MCF 10A (cell line): ENCODE results near the gene FSCN2. TPM values are rescaled to one million over a fixed set of nuclear protein-coding genes. Genes with fewer than 3 reads are reported as not detected.

Source experiments
- BruUV-seq: library from RNA; stranded (reverse); fragments of 400-500 nt; replicated peaks from 2 replicates; lab custom pipeline; 2021; lab: Mats Ljungman, UMichigan
- CTCF ChIA-PET: fragments of 300-600 bp; sonication (Branson Sonifier 250); formaldehyde crosslinking; extraction: SDS; loops from one replicate; lab custom pipeline; 2021; ENCODE audit warnings: antibody characterized with exemption, inconsistent platforms; lab: Yijun Ruan, JAX
- POLR2A ChIA-PET: fragments of 300-600, 350-650 bp; sonication (Branson Sonifier 250); formaldehyde crosslinking; extraction: SDS; loops from one replicate; lab custom pipeline; 2020; ENCODE audit warnings: antibody characterized with exemption, inconsistent platforms; lab: Yijun Ruan, JAX
- DNase-seq: peaks from one replicate; pipeline ENCODE4 v3.0.0-alpha.2; 2018; ENCODE audit not compliant: unreplicated experiment
- H3K27ac Mint-ChIP-seq: one replicate; pipeline ENCODE4 v1.8.0; 2022; ENCODE audit warnings: mild to moderate bottlenecking, low read depth, mixed read lengths; ENCODE audit not compliant: unreplicated experiment
- H3K27me3 Mint-ChIP-seq: one replicate; pipeline ENCODE4 v1.8.0; 2022; ENCODE audit warnings: mixed read lengths; ENCODE audit not compliant: insufficient read depth, unreplicated experiment
- H3K36me3 Mint-ChIP-seq: one replicate; pipeline ENCODE4 v1.8.0; 2022; ENCODE audit warnings: mild to moderate bottlenecking, moderate library complexity, mixed read lengths; ENCODE audit not compliant: insufficient read depth, unreplicated experiment
- H3K4me1 Mint-ChIP-seq: one replicate; pipeline ENCODE4 v1.8.0; 2022; ENCODE audit warnings: mixed read lengths; ENCODE audit not compliant: insufficient read depth, unreplicated experiment
- H3K4me3 Mint-ChIP-seq: one replicate; pipeline ENCODE4 v1.8.0; 2022; ENCODE audit warnings: mild to moderate bottlenecking, moderate library complexity, mixed read lengths; ENCODE audit not compliant: unreplicated experiment
- H3K9me3 Mint-ChIP-seq: one replicate; pipeline ENCODE4 v1.8.0; 2022; ENCODE audit warnings: mixed read lengths; ENCODE audit not compliant: unreplicated experiment
- CTCF ChIP-seq: fragments of 200-600 bp; IDR thresholded peaks from one replicate; pipeline ENCODE4 v1.8.0; 2022; ENCODE audit warnings: antibody characterized with exemption, mild to moderate bottlenecking; ENCODE audit not compliant: unreplicated experiment
- intact Hi-C: fragments of 100-400 bp; cut with micrococcal nuclease; formaldehyde crosslinking; loops from 2 replicates; pipeline ENCODE4 v1.14.1; 2022
- total RNA-seq: library from RNA; stranded (reverse); gene quantifications from 2 replicates; pipeline ENCODE4 v1.2.3, GENCODE V29; 2022

Gene FSCN2
- total RNA-seq, 1 experiment from 2014 or later: not detected

- POLR2A ChIA-PET: interaction anchor here (1.0 to 2.4 kb wide), 9 partner anchors 9 to 279 kb away, joined by 3 to 14 read pairs (median 4); partner anchors contain the start of genes FAAP100, NDUFAF8, NPLOC4 and TEPSIN
- intact Hi-C loops: loop anchor here (2.0 kb wide), 1 partner anchor 35 kb away; the partner anchor contains the start of gene FAAP100
- no peak for TF ChIP-seq CTCF
- Mint-ChIP-seq H3K27me3 (no peaks in the 10 kb centered on the region), H3K9me3 (no peaks in the 10 kb centered on the region), H3K36me3 (peaks cover 8% of the 10 kb centered on the region), H3K4me1 (no peaks in the 10 kb centered on the region), H3K27ac (no peak overlapping the region), H3K4me3 (peak overlapping the region; percentile 55)
- DNase-seq: no peak
- CTCF ChIA-PET: interaction anchor here (0.6 to 1.7 kb wide), 3 partner anchors 64 to 251 kb away, joined by 3 to 12 read pairs (median 4); no protein-coding TSS in a partner anchor
- BruUV-seq: no TSS peak
Measured at GRCh38 chr17:81518113-81518784, 9.9 kb upstream of the FSCN2 start.

GRCh38 chr17:81518785-81519283 lies 9.3 kb upstream of the FSCN2 start:
- H3K27me3 Mint-ChIP-seq: no peaks in the 10 kb centered on the region
- CTCF ChIA-PET: interaction anchor here (0.6 to 1.7 kb wide), 5 partner anchors 48 to 82 kb away, joined by 3 to 12 read pairs (median 3); no protein-coding TSS in a partner anchor
- TF ChIP-seq CTCF: no peak
- intact Hi-C loops: loop anchor here (2.0 kb wide), 1 partner anchor 34 kb away; the partner anchor contains the start of gene FAAP100
- H3K4me3 Mint-ChIP-seq: no peak overlapping the region
- H3K4me1 Mint-ChIP-seq: no peaks in the 10 kb centered on the region
- no peak overlapping the region for H3K27ac Mint-ChIP-seq
- H3K36me3 Mint-ChIP-seq: peaks cover 8% of the 10 kb centered on the region
- no TSS peak for BruUV-seq
- POLR2A ChIA-PET: interaction anchor here (0.6 to 2.4 kb wide), 10 partner anchors 10 to 1276 kb away, joined by 3 to 14 read pairs (median 4); partner anchors contain the start of genes FAAP100, NDUFAF8, NPLOC4 and TEPSIN
- H3K9me3 Mint-ChIP-seq: no peaks in the 10 kb centered on the region
- peak; percentile 46 for DNase-seq

- H3K9me3 Mint-ChIP-seq: no peaks in the 10 kb centered on the region
- H3K27me3 Mint-ChIP-seq: no peaks in the 10 kb centered on the region
- H3K36me3 Mint-ChIP-seq: peaks cover 8% of the 10 kb centered on the region
- peak; percentile 53 for TF ChIP-seq CTCF
- ChIA-PET CTCF (interaction anchor here (0.6 to 1.7 kb wide), 6 partner anchors 47 to 81 kb away, joined by 3 to 12 read pairs (median 4); no protein-coding TSS in a partner anchor), POLR2A (interaction anchor here (0.6 to 2.4 kb wide), 10 partner anchors 11 to 1275 kb away, joined by 3 to 14 read pairs (median 4); partner anchors contain the start of genes FAAP100, NDUFAF8, NPLOC4 and TEPSIN)
- DNase-seq: peak; percentile 50
- no TSS peak for BruUV-seq
- H3K4me1 Mint-ChIP-seq: no peaks in the 10 kb centered on the region
- peak overlapping the region; percentile 42 for H3K27ac Mint-ChIP-seq
- intact Hi-C loops: loop anchor here (2.0 kb wide), 1 partner anchor 33 kb away; the partner anchor contains the start of gene FAAP100
- peak overlapping the region; percentile 49 for H3K4me3 Mint-ChIP-seq
Measured at GRCh38 chr17:81519284-81520020, 8.7 kb upstream of the FSCN2 start.
